Activated B cell treated with CpG ODN at 0.5 μM for 24 hours (primary cell): Measurements from ENCODE around the gene PDZRN3. TPM values are rescaled to one million over a fixed set of nuclear protein-coding genes. Genes with fewer than 3 reads are reported as not detected.

Experiments
- ATAC-seq: fragments of 200-7000 bp; cut with Tn5 transposase; one replicate; pipeline ENCODE4 v1.10.0; 2021; ENCODE audit warnings: low read depth, mild to moderate bottlenecking, moderate library complexity
- CTCF ChIA-PET: fragments of 350-600 bp; sonication (Branson Sonifier 250); formaldehyde crosslinking; loops from one replicate; lab custom pipeline; 2021; ENCODE audit warnings: antibody characterized with exemption; lab: Charles Lee
- POLR2A ChIA-PET: fragments of 350-600 bp; sonication (Branson Sonifier 250); formaldehyde crosslinking; loops from one replicate; lab custom pipeline; 2021; ENCODE audit warnings: antibody characterized with exemption; lab: Charles Lee
- DNase-seq: peaks from one replicate; pipeline ENCODE4 v3.0.0; 2022
- H3K27ac Mint-ChIP-seq: one replicate; pipeline ENCODE4 v1.8.0; 2020; ENCODE audit warnings: mixed read lengths
- H3K27me3 Mint-ChIP-seq: one replicate; pipeline ENCODE4 v1.8.0; 2021; ENCODE audit warnings: mixed read lengths
- H3K36me3 Mint-ChIP-seq: one replicate; pipeline ENCODE4 v1.8.0; 2021; ENCODE audit warnings: low read depth, mixed read lengths
- H3K4me1 Mint-ChIP-seq: one replicate; pipeline ENCODE4 v1.8.0; 2021; ENCODE audit warnings: mixed read lengths
- H3K4me3 Mint-ChIP-seq: one replicate; pipeline ENCODE4 v1.8.0; 2020; ENCODE audit warnings: mild to moderate bottlenecking, mixed read lengths
- H3K9me3 Mint-ChIP-seq: one replicate; pipeline ENCODE4 v1.8.0; 2020; ENCODE audit warnings: mixed read lengths
- CTCF ChIP-seq: fragments of 200-600 bp; IDR thresholded peaks from one replicate; pipeline ENCODE4 v1.8.0; 2022; ENCODE audit warnings: antibody characterized with exemption, mild to moderate bottlenecking
- intact Hi-C: fragments of 100-400 bp; cut with micrococcal nuclease; formaldehyde crosslinking; loops from one replicate; pipeline ENCODE4 v1.15.1; 2024
- total RNA-seq: library from RNA; stranded (reverse); gene quantifications from 2 replicates; pipeline ENCODE4 v1.2.3, GENCODE V29; 2022

Gene PDZRN3
- total RNA-seq, 1 donor from 2014 or later = not detected

DNA sequence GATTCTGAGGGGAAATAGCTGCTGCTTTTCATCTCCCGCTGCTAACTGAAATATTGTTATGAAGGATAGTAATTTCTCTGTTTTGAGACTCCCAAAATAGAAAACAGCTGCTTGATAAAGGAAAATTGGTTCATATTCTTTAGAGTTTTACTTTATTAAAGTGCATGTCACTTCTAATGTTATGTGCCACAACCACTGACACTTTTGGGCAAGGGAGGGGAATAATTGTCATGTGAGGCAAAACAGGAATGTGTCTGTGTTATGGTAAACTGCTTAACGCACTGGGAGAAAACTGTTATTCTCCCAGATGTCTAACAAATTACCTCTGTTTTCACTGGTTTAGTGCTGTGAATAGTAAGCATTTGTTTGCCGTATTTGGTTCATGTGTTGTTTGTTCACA lies 201.6 kb downstream of the PDZRN3 start:
- Mint-ChIP-seq H3K27me3 (no peaks in the 10 kb centered on the region), H3K27ac (no peak overlapping the region), H3K9me3 (peaks cover 2% of the 10 kb centered on the region), H3K4me1 (no peaks in the 10 kb centered on the region), H3K36me3 (no peaks in the 10 kb centered on the region), H3K4me3 (no peak overlapping the region)
- ChIA-PET CTCF (no interaction called here), POLR2A (no interaction called here)
- ATAC-seq = no peak
- intact Hi-C loops = no loop called here
- DNase-seq = no peak
- no peak for TF ChIP-seq CTCF

- DNase-seq (no peak), ATAC-seq (no peak)
- no peak overlapping the region for H3K4me3 Mint-ChIP-seq
- no peaks in the 10 kb centered on the region for H3K27me3 Mint-ChIP-seq
- intact Hi-C loops = no loop called here
- CTCF ChIA-PET = no interaction called here
- peaks cover 2% of the 10 kb centered on the region for H3K9me3 Mint-ChIP-seq
- no peak overlapping the region for H3K27ac Mint-ChIP-seq
- H3K36me3 Mint-ChIP-seq = no peaks in the 10 kb centered on the region
- H3K4me1 Mint-ChIP-seq = no peaks in the 10 kb centered on the region
- POLR2A ChIA-PET = no interaction called here
- no peak for TF ChIP-seq CTCF
These were observed 202.2 kb downstream of the PDZRN3 start for GRCh38 chr3:73422571-73422970.

GRCh38 chr3:73419942-73420341 lies 204.8 kb downstream of the PDZRN3 start:
- POLR2A ChIA-PET = no interaction called here
- H3K36me3 Mint-ChIP-seq = no peaks in the 10 kb centered on the region
- H3K27me3 Mint-ChIP-seq = no peaks in the 10 kb centered on the region
- H3K9me3 Mint-ChIP-seq = peaks cover 3% of the 10 kb centered on the region
- intact Hi-C loops = no loop called here
- DNase-seq = no peak
- CTCF ChIA-PET = no interaction called here
- H3K27ac Mint-ChIP-seq = no peak overlapping the region
- H3K4me3 Mint-ChIP-seq = no peak overlapping the region
- H3K4me1 Mint-ChIP-seq = no peaks in the 10 kb centered on the region
- TF ChIP-seq CTCF = no peak
- ATAC-seq = no peak

GRCh38 chr3:73419179-73419803 lies 205.4 kb downstream of the PDZRN3 start:
- Mint-ChIP-seq H3K4me3 (no peak overlapping the region), H3K27ac (no peak overlapping the region), H3K36me3 (no peaks in the 10 kb centered on the region), H3K9me3 (peaks cover 4% of the 10 kb centered on the region), H3K27me3 (no peaks in the 10 kb centered on the region), H3K4me1 (no peaks in the 10 kb centered on the region)
- intact Hi-C loops = no loop called here
- TF ChIP-seq CTCF = no peak
- CTCF ChIA-PET = interaction anchor here (1.3 kb wide), 1 partner anchor 10 kb away, joined by 4 read pairs; no protein-coding TSS in a partner anchor
- DNase-seq = no peak
- no peak for ATAC-seq
- POLR2A ChIA-PET = no interaction called here

DNA sequence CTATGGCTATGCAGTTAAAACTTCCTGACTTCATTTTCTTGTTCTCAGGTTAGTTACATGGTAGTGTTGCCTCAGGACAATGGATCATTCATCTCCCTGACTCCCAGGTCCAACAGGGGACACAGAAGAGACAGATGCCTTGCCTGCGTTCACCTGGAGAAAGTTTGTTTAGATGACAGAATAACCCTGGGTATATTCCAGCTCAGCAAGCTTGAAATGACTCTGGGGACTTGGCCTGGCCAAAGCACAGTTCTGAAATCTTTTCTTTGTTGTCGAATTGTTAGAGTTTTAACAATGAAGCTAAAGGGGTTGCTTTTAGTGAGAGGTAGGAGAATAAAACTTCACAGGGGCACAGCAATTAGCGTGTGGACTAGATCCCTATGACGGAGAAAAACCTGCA lies 206.1 kb downstream of the PDZRN3 start:
- CTCF ChIA-PET = interaction anchor here (1.3 kb wide), 1 partner anchor 11 kb away, joined by 4 read pairs; no protein-coding TSS in a partner anchor

More for the DNA sequence above, 206.1 kb downstream of the PDZRN3 start:
- DNase-seq (no peak), ATAC-seq (no peak)
- Mint-ChIP-seq H3K27me3 (no peaks in the 10 kb centered on the region), H3K27ac (no peak overlapping the region), H3K36me3 (no peaks in the 10 kb centered on the region), H3K4me3 (no peak overlapping the region), H3K4me1 (no peaks in the 10 kb centered on the region), H3K9me3 (peaks cover 4% of the 10 kb centered on the region)
- intact Hi-C loops = no loop called here
- POLR2A ChIA-PET = no interaction called here
- no peak for TF ChIP-seq CTCF
